ENCODE results near the gene ESPNL. TPM values are rescaled to one million over a fixed set of nuclear protein-coding genes. Genes with fewer than 3 reads are reported as not detected.
"Not testable (repeated sequence)": the region's sequence is repeated elsewhere in the genome, so short reads cannot be mapped to it uniquely, and the experiment has no call there.

The ESPNL gene
- under 1 TPM; 0.12 to 0.14 TPM for total RNA-seq

GRCh38 chr2:238100049-238100820, at the start of gene ESPNL:
Gene ESPNL (plus strand): TSS chr2:238100340. CDS start chr2:238100420, 80 bp downstream.
- Mint-ChIP-seq H3K4me3 (no peak within 1 kb of the TSS), H3K36me3 (peaks cover 11% of the 10 kb centered on the region), H3K4me1 (ENCODE audit: low read depth) (no peaks in the 10 kb centered on the region), H3K9me3 (no peaks in the 10 kb centered on the region), H3K27me3 (no peaks in the 10 kb centered on the region), H3K27ac (no peak within 1 kb of the TSS)
- intact Hi-C loops (cut with micrococcal nuclease) = no loop called here
- ChIA-PET POLR2A (no interaction called here), CTCF (no interaction called here)
- DNase-seq = peak; percentile 8

GRCh38 chr2:238053191-238053776, 46.9 kb upstream of the ESPNL start:
- H3K27me3 Mint-ChIP-seq = peaks cover 9% of the 10 kb centered on the region
- peaks cover 5% of the 10 kb centered on the region for H3K9me3 Mint-ChIP-seq
- POLR2A ChIA-PET = no interaction called here
- H3K27ac Mint-ChIP-seq = no peak overlapping the region
- no peak for DNase-seq
- intact Hi-C loops (cut with micrococcal nuclease) = no loop called here
- no peaks in the 10 kb centered on the region for H3K4me1 Mint-ChIP-seq (ENCODE audit: low read depth)
- CTCF ChIA-PET = interaction anchor here (1.2 kb wide), 1 partner anchor 130 kb away, joined by 3 read pairs; no protein-coding TSS in a partner anchor
- no peak overlapping the region for H3K4me3 Mint-ChIP-seq
- peaks cover 2% of the 10 kb centered on the region for H3K36me3 Mint-ChIP-seq

- Mint-ChIP-seq H3K27ac (no peak overlapping the region), H3K27me3 (peaks cover 10% of the 10 kb centered on the region), H3K4me3 (no peak overlapping the region), H3K9me3 (no peaks in the 10 kb centered on the region), H3K4me1 (ENCODE audit: low read depth) (peaks cover 9% of the 10 kb centered on the region), H3K36me3 (no peaks in the 10 kb centered on the region)
- DNase-seq = no peak
- intact Hi-C loops (cut with micrococcal nuclease) = no loop called here
- CTCF ChIA-PET = no interaction called here
- POLR2A ChIA-PET = no interaction called here
Measured at GRCh38 chr2:238055841-238056240, 44.3 kb upstream of the ESPNL start.

- H3K27me3 Mint-ChIP-seq; DNase-seq; H3K9me3 Mint-ChIP-seq; POLR2A ChIA-PET; H3K27ac Mint-ChIP-seq; H3K36me3 Mint-ChIP-seq; intact Hi-C loops (cut with micrococcal nuclease); H3K4me3 Mint-ChIP-seq: not testable (repeated sequence)
- CTCF ChIA-PET = interaction anchor here (0.7 kb wide), 1 partner anchor 102 kb away, joined by 3 read pairs; no protein-coding TSS in a partner anchor
- peaks cover 24% of the 10 kb centered on the region for H3K4me1 Mint-ChIP-seq (ENCODE audit: low read depth)
Measured at GRCh38 chr2:238057696-238058575, 42.2 kb upstream of the ESPNL start.

GRCh38 chr2:238059505-238059904, 40.6 kb upstream of the ESPNL start:
- ChIA-PET POLR2A (interaction anchor here (2.2 kb wide), 1 partner anchor 61 kb away, joined by 11 read pairs; no protein-coding TSS in a partner anchor), CTCF (interaction anchor here (0.7 to 1.3 kb wide), 2 partner anchors 100 to 346 kb away, joined by 3 read pairs; no protein-coding TSS in a partner anchor)
- Mint-ChIP-seq H3K4me1 (ENCODE audit: low read depth) (peaks cover 40% of the 10 kb centered on the region), H3K27ac (no peak overlapping the region), H3K4me3 (peak overlapping the region; percentile 82), H3K9me3 (no peaks in the 10 kb centered on the region), H3K27me3 (peaks cover 8% of the 10 kb centered on the region), H3K36me3 (peaks cover 10% of the 10 kb centered on the region)
- intact Hi-C loops (cut with micrococcal nuclease) = no loop called here
- no peak for DNase-seq

- CTCF ChIA-PET = interaction anchor here (0.7 to 2.0 kb wide), 4 partner anchors 80 to 137 kb away, joined by 3 to 6 read pairs (median 3); no protein-coding TSS in a partner anchor
- H3K9me3 Mint-ChIP-seq = no peaks in the 10 kb centered on the region
- H3K4me1 Mint-ChIP-seq (ENCODE audit: low read depth) = peaks cover 45% of the 10 kb centered on the region
Measured at GRCh38 chr2:238060096-238060541, 40.0 kb upstream of the ESPNL start.

GRCh38 chr2:238060542-238061314, 39.4 kb upstream of the ESPNL start, which contains the start of gene SCLY:
Gene SCLY (plus strand): TSS chr2:238061001. CDS start chr2:238061055, 54 bp downstream.
- H3K27ac Mint-ChIP-seq = peak within 1 kb of the TSS; percentile 85
- peak; percentile 98 for DNase-seq
- peak within 1 kb of the TSS; percentile 91 for H3K4me3 Mint-ChIP-seq
- CTCF ChIA-PET = interaction anchor here (0.7 to 2.0 kb wide), 4 partner anchors 81 to 138 kb away, joined by 3 to 6 read pairs (median 3); no protein-coding TSS in a partner anchor
- peaks cover 19% of the 10 kb centered on the region for H3K36me3 Mint-ChIP-seq
- peaks cover 2% of the 10 kb centered on the region for H3K9me3 Mint-ChIP-seq
- POLR2A ChIA-PET = interaction anchor here (0.6 to 2.2 kb wide), 3 partner anchors 9 to 227 kb away, joined by 4 to 11 read pairs (median 6); no protein-coding TSS in a partner anchor
- peaks cover 47% of the 10 kb centered on the region for H3K4me1 Mint-ChIP-seq (ENCODE audit: low read depth)
- intact Hi-C loops (cut with micrococcal nuclease) = loop anchor here (1.0 to 10.0 kb wide), 5 partner anchors 62 to 358 kb away; partner anchors contain the start of genes ILKAP and PER2
- peaks cover 8% of the 10 kb centered on the region for H3K27me3 Mint-ChIP-seq

More at GRCh38 chr2:238060096-238060541, 40.0 kb upstream of the ESPNL start:
- H3K27ac Mint-ChIP-seq = peak overlapping the region; percentile 71
- H3K27me3 Mint-ChIP-seq = peaks cover 8% of the 10 kb centered on the region
- POLR2A ChIA-PET = interaction anchor here (2.2 kb wide), 1 partner anchor 62 kb away, joined by 11 read pairs; no protein-coding TSS in a partner anchor
- peaks cover 14% of the 10 kb centered on the region for H3K36me3 Mint-ChIP-seq
- peak overlapping the region; percentile 82 for H3K4me3 Mint-ChIP-seq
- intact Hi-C loops (cut with micrococcal nuclease) = loop anchor here (1.0 to 10.0 kb wide), 5 partner anchors 62 to 358 kb away; partner anchors contain the start of genes ILKAP and PER2
- no peak for DNase-seq

- H3K9me3 Mint-ChIP-seq = peaks cover 8% of the 10 kb centered on the region
- H3K27ac Mint-ChIP-seq = peak overlapping the region; percentile 85
- peak; percentile 53 for DNase-seq
- intact Hi-C loops (cut with micrococcal nuclease) = loop anchor here (5.0 to 10.0 kb wide), 3 partner anchors 143 to 359 kb away; partner anchors contain the start of genes ILKAP and PER2
- ChIA-PET POLR2A (interaction anchor here (0.6 to 2.2 kb wide), 4 partner anchors 8 to 226 kb away, joined by 3 to 11 read pairs (median 5); no protein-coding TSS in a partner anchor), CTCF (interaction anchor here (0.6 to 2.0 kb wide), 5 partner anchors 77 to 388 kb away, joined by 3 to 6 read pairs (median 3); no protein-coding TSS in a partner anchor)
- H3K4me3 Mint-ChIP-seq = peak overlapping the region; percentile 91
- H3K36me3 Mint-ChIP-seq = peaks cover 27% of the 10 kb centered on the region
- H3K4me1 Mint-ChIP-seq (ENCODE audit: low read depth) = peaks cover 53% of the 10 kb centered on the region
- H3K27me3 Mint-ChIP-seq = peaks cover 8% of the 10 kb centered on the region
Measured at GRCh38 chr2:238061315-238062202, 38.6 kb upstream of the ESPNL start.

- Mint-ChIP-seq H3K4me1 (ENCODE audit: low read depth) (peaks cover 72% of the 10 kb centered on the region), H3K36me3 (peaks cover 48% of the 10 kb centered on the region), H3K4me3 (no peak overlapping the region), H3K27ac (no peak overlapping the region), H3K9me3 (peaks cover 21% of the 10 kb centered on the region), H3K27me3 (peaks cover 1% of the 10 kb centered on the region)
- no peak for DNase-seq
- intact Hi-C loops (cut with micrococcal nuclease) = loop anchor here (5.0 to 10.0 kb wide), 3 partner anchors 141 to 361 kb away; partner anchors contain the start of genes ILKAP and PER2
- CTCF ChIA-PET = interaction anchor here (0.8 kb wide), 1 partner anchor 140 kb away, joined by 3 read pairs; no protein-coding TSS in a partner anchor
- POLR2A ChIA-PET = no interaction called here
Measured at GRCh38 chr2:238063414-238064189, 36.5 kb upstream of the ESPNL start.

All from activated CD4-positive, alpha-beta memory T cell treated with anti-CD3 and anti-CD28 coated beads for 36 hours (primary cell).